ENCODE measurements around the gene IQCK.

The IQCK gene

DNA sequence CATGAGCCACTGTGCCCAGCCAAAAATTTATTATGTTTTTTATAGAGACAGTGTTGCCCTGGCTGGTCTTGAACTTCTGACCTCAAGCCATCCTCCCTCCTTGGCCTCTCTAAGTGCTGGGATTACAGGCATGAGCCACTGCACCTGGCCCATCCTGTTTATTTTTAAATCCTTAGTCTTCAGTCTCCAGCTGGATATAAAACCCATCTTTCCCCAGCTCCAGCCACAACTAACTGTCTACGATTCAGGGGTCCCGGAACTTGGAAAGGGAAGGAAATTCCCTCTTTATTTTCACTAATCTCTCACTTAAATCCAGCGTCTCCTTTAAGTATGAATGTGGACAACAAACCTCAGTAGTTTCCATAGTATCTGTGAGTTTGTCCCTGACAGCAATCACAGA lies 62.2 kb downstream of the IQCK start:
- Histone ChIP-seq H3K9me3 (ENCODE audit: severe bottlenecking) (no peaks in the 10 kb centered on the region), H3K36me3 (no peaks in the 10 kb centered on the region), H3K4me3 (ENCODE audit: low read depth, low read length) (no peak overlapping the region), H3K27me3 (ENCODE audit: insufficient read depth, low read depth, severe bottlenecking) (no peaks in the 10 kb centered on the region), H3K27ac (no peak overlapping the region)
- TF ChIP-seq CTCF (IDR thresholded peaks at IDR 0.05; ENCODE audit: low read depth, low read length): no peak
- DNase-seq: peak; percentile 15

DNA sequence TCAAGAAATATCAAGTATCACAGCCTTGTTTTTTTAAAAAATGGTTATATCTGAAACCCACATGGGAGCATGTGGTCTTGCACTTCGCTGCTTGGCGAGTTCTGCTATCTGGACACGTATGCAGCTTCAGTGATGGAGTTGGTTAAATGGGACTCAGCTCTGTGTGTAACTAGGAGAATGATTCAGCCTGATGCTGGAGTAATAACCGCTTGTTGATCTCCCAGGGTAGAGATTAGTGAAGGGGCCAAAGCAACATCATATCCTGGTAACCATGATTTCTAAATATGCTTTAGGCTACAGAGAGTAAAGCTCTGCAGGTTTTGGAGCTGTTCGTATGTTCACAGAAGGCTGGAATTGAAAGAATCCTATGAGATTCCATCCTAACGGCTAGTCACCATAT lies 63.2 kb downstream of the IQCK start:
- Histone ChIP-seq H3K4me3 (ENCODE audit: low read depth, low read length) (no peak overlapping the region), H3K27ac (no peak overlapping the region), H3K36me3 (no peaks in the 10 kb centered on the region), H3K27me3 (ENCODE audit: insufficient read depth, low read depth, severe bottlenecking) (no peaks in the 10 kb centered on the region), H3K9me3 (ENCODE audit: severe bottlenecking) (no peaks in the 10 kb centered on the region)
- TF ChIP-seq CTCF (IDR thresholded peaks at IDR 0.05; ENCODE audit: low read depth, low read length): no peak
- no peak for DNase-seq

GRCh38 chr16:19783363-19784182 lies 65.5 kb downstream of the IQCK start:
- H3K9me3 ChIP-seq (ENCODE audit: severe bottlenecking): no peaks in the 10 kb centered on the region
- TF ChIP-seq CTCF (IDR thresholded peaks at IDR 0.05; ENCODE audit: low read depth, low read length): no peak
- H3K27ac ChIP-seq: no peak overlapping the region
- no peaks in the 10 kb centered on the region for H3K27me3 ChIP-seq (ENCODE audit: insufficient read depth, low read depth, severe bottlenecking)
- no peak overlapping the region for H3K4me3 ChIP-seq (ENCODE audit: low read depth, low read length)
- no peaks in the 10 kb centered on the region for H3K36me3 ChIP-seq
- DNase-seq: no peak

- DNase-seq: no peak
- Histone ChIP-seq H3K27ac (no peak overlapping the region), H3K27me3 (ENCODE audit: insufficient read depth, low read depth, severe bottlenecking) (no peaks in the 10 kb centered on the region), H3K4me3 (ENCODE audit: low read depth, low read length) (no peak overlapping the region), H3K36me3 (no peaks in the 10 kb centered on the region), H3K9me3 (ENCODE audit: severe bottlenecking) (no peaks in the 10 kb centered on the region)
- TF ChIP-seq CTCF (IDR thresholded peaks at IDR 0.05; ENCODE audit: low read depth, low read length): no peak
These were observed 66.2 kb downstream of the IQCK start for GRCh38 chr16:19784183-19784736.

DNA sequence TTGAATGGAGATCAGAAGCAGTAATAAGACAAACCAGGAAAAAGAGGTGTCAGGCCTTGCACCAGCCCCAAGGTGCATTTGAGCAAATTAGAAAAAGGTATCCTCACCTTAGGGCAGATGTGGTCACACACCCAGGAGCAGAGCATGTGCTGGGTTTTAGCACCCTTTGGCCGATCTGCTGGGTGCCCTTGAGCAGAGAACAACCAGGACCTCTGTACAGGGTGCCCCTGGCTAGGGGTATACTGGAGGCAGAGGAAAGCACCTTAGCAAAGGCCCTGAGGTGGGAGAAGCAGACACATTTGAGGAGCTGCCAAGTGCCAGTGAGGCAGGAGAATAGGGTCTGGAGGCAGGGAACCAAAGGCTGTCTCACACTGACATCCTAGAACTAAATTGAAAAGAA lies 67.0 kb downstream of the IQCK start:
- Histone ChIP-seq H3K9me3 (ENCODE audit: severe bottlenecking) (no peaks in the 10 kb centered on the region), H3K27me3 (ENCODE audit: insufficient read depth, low read depth, severe bottlenecking) (no peaks in the 10 kb centered on the region), H3K4me3 (ENCODE audit: low read depth, low read length) (no peak overlapping the region), H3K36me3 (no peaks in the 10 kb centered on the region), H3K27ac (no peak overlapping the region)
- no peak for TF ChIP-seq CTCF (IDR thresholded peaks at IDR 0.05; ENCODE audit: low read depth, low read length)
- no peak for DNase-seq

Data from WERI-Rb-1 (cell line).